GM20000 (cell line): ENCODE measurements around the gene PLCB4.

Source experiments
- DNase-seq: peaks from one replicate; pipeline ENCODE4 v3.0.0; 2012; ENCODE audit warnings: low spot score
- CTCF ChIP-seq: IDR thresholded peaks from 2 replicates; pipeline ENCODE4 v1.5.1; 2012; ENCODE audit warnings: mild to moderate bottlenecking, control low read depth; ENCODE audit errors: extremely low read depth, missing control alignments

PLCB4 gene

GRCh38 chr20:9520086-9520485 is 451.2 kb downstream of the PLCB4 start:
- DNase-seq, result no peak
- no peak for TF ChIP-seq CTCF

- no peak for TF ChIP-seq CTCF
Observed at GRCh38 chr20:9523636-9524035, 454.7 kb downstream of the PLCB4 start.

More at GRCh38 chr20:9523636-9524035, 454.7 kb downstream of the PLCB4 start:
- DNase-seq, result no peak
